ENCODE measurements around the gene GRIA4. TPM values are rescaled to one million over a fixed set of nuclear protein-coding genes. Genes with fewer than 3 reads are reported as not detected.

The GRIA4 gene
- total RNA-seq, 1 donor: 5.2 TPM

DNA sequence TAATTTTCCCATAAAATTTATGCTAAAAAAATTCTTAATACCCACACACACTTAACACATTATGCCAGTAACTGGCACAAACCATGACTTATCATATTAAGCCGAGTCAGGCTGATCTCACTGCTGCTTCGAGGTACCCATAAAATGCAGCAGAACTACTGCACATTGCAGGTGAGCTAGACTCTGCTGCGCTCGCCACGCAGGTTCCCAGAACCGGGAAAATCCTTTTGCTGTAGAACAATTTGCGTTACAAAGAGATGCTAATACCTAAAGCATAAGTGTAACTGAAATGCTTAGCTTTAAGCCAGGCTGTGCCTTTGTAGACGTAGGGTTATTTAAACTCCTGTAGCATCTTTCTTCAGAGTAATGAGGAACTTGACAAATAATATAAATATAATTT lies 211.9 kb downstream of the GRIA4 start:
- no peak overlapping the region for H3K4me3 ChIP-seq (ENCODE audit: low read depth, low read length)
- TF ChIP-seq, protein P1, sequence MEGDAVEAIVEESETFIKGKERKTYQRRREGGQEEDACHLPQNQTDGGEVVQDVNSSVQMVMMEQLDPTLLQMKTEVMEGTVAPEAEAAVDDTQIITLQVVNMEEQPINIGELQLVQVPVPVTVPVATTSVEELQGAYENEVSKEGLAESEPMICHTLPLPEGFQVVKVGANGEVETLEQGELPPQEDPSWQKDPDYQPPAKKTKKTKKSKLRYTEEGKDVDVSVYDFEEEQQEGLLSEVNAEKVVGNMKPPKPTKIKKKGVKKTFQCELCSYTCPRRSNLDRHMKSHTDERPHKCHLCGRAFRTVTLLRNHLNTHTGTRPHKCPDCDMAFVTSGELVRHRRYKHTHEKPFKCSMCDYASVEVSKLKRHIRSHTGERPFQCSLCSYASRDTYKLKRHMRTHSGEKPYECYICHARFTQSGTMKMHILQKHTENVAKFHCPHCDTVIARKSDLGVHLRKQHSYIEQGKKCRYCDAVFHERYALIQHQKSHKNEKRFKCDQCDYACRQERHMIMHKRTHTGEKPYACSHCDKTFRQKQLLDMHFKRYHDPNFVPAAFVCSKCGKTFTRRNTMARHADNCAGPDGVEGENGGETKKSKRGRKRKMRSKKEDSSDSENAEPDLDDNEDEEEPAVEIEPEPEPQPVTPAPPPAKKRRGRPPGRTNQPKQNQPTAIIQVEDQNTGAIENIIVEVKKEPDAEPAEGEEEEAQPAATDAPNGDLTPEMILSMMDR (IDR thresholded peaks at IDR 0.05; ENCODE audit: insufficient read depth, low read depth, low read length): no peak
- no peak for DNase-seq (ENCODE audit: low read depth)

DNA sequence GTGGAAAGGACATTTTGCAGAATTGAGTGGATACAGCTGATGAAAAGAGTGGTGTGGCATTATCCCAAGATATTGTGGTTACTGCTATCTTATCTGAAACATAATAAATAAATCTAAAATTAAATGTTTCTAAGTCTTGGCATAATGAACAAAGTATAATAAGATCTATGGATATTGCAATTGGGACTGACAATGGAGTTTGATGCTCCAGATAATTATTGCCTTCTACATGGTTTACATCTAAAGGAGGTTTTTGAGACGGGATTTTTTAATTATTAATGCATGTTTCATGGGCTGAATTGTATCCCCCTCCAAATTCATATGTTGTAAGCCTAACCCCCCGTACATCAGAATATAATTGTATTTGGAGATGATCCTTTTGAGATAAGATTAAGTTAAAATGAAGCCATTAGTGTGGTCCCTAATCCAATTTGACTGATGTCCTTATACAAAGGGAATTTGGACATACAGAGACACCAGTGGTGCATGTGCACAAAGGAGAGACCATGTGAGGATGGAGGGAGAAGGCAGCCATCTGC lies 213.7 kb downstream of the GRIA4 start:
- no peak overlapping the region for H3K4me3 ChIP-seq (ENCODE audit: low read depth, low read length)
- TF ChIP-seq, protein P1 (IDR thresholded peaks at IDR 0.05; ENCODE audit: insufficient read depth, low read depth, low read length): no peak
- no peak for DNase-seq (ENCODE audit: low read depth)

DNA sequence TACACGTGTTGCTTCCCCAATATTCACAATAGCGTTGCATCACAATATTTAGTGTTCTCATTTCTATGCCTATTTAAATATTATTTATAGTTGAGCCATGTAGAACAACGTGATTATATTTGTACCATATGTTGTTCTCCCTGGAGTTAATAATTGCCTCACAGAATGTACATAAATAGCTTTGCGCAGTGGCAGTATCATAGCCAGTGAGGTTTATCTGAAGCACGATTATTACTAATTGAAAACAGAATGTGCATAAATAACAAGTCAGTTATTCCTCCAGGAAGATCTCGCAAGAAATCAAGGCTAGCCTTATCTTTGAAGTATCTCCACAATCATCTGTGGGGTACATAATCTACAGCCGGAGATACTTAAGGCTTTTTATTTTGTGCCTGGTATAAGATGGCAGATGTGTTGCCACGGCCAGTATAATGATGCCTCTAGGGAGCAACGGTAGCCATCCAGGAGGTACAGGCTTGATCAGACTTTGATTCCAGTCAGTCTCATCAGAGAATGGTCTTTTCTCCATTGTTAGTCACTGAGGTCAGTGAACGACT lies 214.7 kb downstream of the GRIA4 start:
- H3K4me3 ChIP-seq (ENCODE audit: low read depth, low read length): no peak overlapping the region
- TF ChIP-seq, protein P1 (IDR thresholded peaks at IDR 0.05; ENCODE audit: insufficient read depth, low read depth, low read length): no peak
- DNase-seq (ENCODE audit: low read depth): no peak

DNA sequence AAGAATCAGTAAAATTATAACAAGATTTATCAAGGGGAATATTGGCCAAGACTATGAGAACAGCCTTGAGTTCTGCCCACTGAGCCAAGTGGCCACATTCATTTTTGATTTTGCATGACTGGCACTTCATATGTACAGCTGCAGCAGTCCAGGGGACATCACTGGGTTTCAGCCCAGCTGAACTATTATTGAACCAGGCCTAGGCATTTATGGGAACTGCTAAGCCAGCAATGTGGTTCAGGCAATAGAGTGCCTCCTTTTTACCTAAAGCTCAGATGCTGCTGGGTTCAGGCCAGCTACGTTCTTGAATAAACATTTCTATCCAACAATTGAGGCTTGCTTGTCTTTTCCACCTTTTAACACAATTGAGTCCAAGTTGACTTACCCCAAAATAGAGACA lies 215.3 kb downstream of the GRIA4 start:
- H3K4me3 ChIP-seq (ENCODE audit: low read depth, low read length): no peak overlapping the region
- DNase-seq (ENCODE audit: low read depth): no peak
- TF ChIP-seq, protein P1 (IDR thresholded peaks at IDR 0.05; ENCODE audit: insufficient read depth, low read depth, low read length): no peak

DNA sequence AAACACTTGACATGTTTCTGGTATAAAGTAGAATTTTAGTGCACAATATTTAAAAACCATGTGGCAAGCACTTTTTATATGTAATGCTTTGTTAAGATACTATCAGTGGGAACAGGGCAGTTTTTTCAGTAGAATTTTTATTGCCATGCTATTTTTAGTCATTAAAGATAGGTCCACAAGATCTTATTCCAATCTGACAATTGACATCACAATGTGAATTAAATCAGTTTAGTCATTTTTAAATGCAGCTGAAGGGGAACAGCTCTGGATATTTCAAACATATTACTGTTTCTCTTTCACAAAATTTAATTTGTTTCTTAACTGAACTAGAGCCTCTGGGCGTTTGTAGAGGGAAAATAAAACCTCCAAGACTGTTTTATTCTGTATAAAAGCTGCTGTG lies 218.0 kb downstream of the GRIA4 start:
- no peak for DNase-seq (ENCODE audit: low read depth)
- TF ChIP-seq, protein P1 (IDR thresholded peaks at IDR 0.05; ENCODE audit: insufficient read depth, low read depth, low read length): no peak
- no peak overlapping the region for H3K4me3 ChIP-seq (ENCODE audit: low read depth, low read length)

DNA sequence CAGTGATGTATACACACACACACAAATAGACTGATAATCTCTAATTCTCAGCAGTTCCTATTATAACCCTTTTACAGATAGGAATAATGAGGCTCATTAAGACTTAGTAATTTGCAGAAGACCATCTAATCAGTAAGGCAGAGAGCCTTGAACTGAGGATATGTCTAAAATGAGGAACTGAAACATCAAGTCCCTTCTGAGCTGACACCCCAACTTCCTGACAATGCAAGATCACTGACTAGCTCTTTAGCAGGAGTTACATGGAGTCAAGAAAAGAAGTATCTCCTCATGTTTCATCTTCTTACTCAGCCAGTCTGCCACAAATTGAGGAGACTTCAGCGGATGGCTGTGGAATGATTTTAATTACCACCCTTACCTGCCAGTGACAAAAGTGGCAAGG lies 219.2 kb downstream of the GRIA4 start:
- H3K4me3 ChIP-seq (ENCODE audit: low read depth, low read length): no peak overlapping the region
- TF ChIP-seq, protein P1 (IDR thresholded peaks at IDR 0.05; ENCODE audit: insufficient read depth, low read depth, low read length): no peak
- DNase-seq (ENCODE audit: low read depth): no peak

DNA sequence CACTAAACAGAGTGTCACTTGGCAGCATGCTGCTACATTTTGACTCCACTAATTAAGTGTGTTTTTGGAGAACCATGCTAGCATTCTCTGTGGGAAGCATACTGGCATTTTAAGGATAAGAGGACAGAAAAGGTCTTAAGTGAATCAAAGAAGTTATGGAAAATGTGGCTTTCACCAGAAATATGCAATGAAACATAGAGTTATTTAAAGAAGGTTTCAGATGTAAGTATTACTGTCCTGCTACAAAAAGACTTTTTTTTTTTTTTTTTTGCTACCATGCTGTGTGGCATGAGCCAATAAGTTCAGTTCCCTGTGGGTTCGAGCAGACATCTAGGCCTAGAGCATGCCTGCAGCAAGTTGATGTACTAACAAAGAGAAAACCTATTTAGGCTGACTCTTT lies 224.6 kb downstream of the GRIA4 start:
- TF ChIP-seq, protein P1 (IDR thresholded peaks at IDR 0.05; ENCODE audit: insufficient read depth, low read depth, low read length): no peak
- DNase-seq (ENCODE audit: low read depth): no peak
- no peak overlapping the region for H3K4me3 ChIP-seq (ENCODE audit: low read depth, low read length)
